GM18951 (cell line): ENCODE data around the gene DLEC1.

Experiments used
- POLR2A ChIP-seq: IDR thresholded peaks from 4 replicates; pipeline ENCODE4 v1.6.1; 2011; ENCODE audit warnings: mild to moderate bottlenecking; ENCODE audit not compliant: insufficient read length, insufficient read depth; ENCODE audit errors: extremely low read depth
- in situ Hi-C: fragments of 300-500 bp; cut with MboI; formaldehyde crosslinking; loops from one replicate; pipeline ENCODE4 v1.12.0; 2022; ENCODE audit warnings: low sequenced_read_pairs, mixed read lengths, inconsistent platforms; ENCODE audit not compliant: unreplicated experiment

The DLEC1 gene

GRCh38 chr3:38114052-38114874 lies 75.3 kb downstream of the DLEC1 start:
- in situ Hi-C loops = no loop called here
- no peak for TF ChIP-seq POLR2A

GRCh38 chr3:38114875-38115644 lies 76.1 kb downstream of the DLEC1 start:
- in situ Hi-C loops = no loop called here
- TF ChIP-seq POLR2A = no peak

GRCh38 chr3:38115645-38116427 lies 76.8 kb downstream of the DLEC1 start:
- no peak for TF ChIP-seq POLR2A
- in situ Hi-C loops = no loop called here

GRCh38 chr3:38116471-38117162 lies 77.6 kb downstream of the DLEC1 start:
- no peak for TF ChIP-seq POLR2A
- in situ Hi-C loops = no loop called here

GRCh38 chr3:38117163-38117716 lies 78.2 kb downstream of the DLEC1 start:
- in situ Hi-C loops = no loop called here
- no peak for TF ChIP-seq POLR2A

- peak; percentile 38 for TF ChIP-seq POLR2A
- in situ Hi-C loops = no loop called here
Observed at GRCh38 chr3:38117748-38118420, 78.9 kb downstream of the DLEC1 start.

GRCh38 chr3:38118421-38119247 lies 79.6 kb downstream of the DLEC1 start:
- TF ChIP-seq POLR2A = no peak
- in situ Hi-C loops = no loop called here

- in situ Hi-C loops = no loop called here
- TF ChIP-seq POLR2A = no peak
Observed at GRCh38 chr3:38119248-38119544, 80.2 kb downstream of the DLEC1 start.

GRCh38 chr3:38119821-38120692 lies 81.0 kb downstream of the DLEC1 start:
- in situ Hi-C loops = loop anchor here (10.0 kb wide), 1 partner anchor 345 kb away; no protein-coding TSS in a partner anchor
- TF ChIP-seq POLR2A = no peak

GRCh38 chr3:38120693-38121450 lies 81.9 kb downstream of the DLEC1 start:
- in situ Hi-C loops = loop anchor here (10.0 kb wide), 1 partner anchor 344 kb away; no protein-coding TSS in a partner anchor

More at GRCh38 chr3:38120693-38121450, 81.9 kb downstream of the DLEC1 start:
- peak; percentile 16 for TF ChIP-seq POLR2A
